Stomach (tissue), 9 donors: ENCODE results near the gene ILDR2. TPM values are rescaled to one million over a fixed set of nuclear protein-coding genes. Genes with fewer than 3 reads are reported as not detected.

ENCODE experiments used
- DNase-seq, 2 donors: peaks; one replicate each; pipeline versions ENCODE4 v3.0.0 to v3.0.0-alpha.2; 2013 to 2019
- H3K27ac ChIP-seq, 5 donors: fragments of 200-600 bp in 4 of 5; sonication (generic) in 4 of 5; one replicate each; pipeline ENCODE4 v1.5.1; 2013 to 2019; ENCODE audit warnings: mild to moderate bottlenecking in 1 of 5, moderate library complexity in 1 of 5
- H3K27me3 ChIP-seq, 3 donors: fragments of 200-600 bp; sonication (generic); one replicate each; pipeline ENCODE4 v1.5.1; 2017 to 2019; ENCODE audit warnings: mixed run types in 1 of 3
- H3K36me3 ChIP-seq, 4 donors: fragments of 200-600 bp; sonication (generic); 1 replicate in 3 of 4; 2 replicates in 1 of 4; pipeline ENCODE4 v1.5.1; 2016 to 2019
- H3K4me1 ChIP-seq, 4 donors: fragments of 200-600 bp; sonication (generic); one replicate each; pipeline ENCODE4 v1.5.1; 2016 to 2019
- H3K4me3 ChIP-seq, 4 donors: fragments of 200-600 bp; sonication (generic) in 3 of 4; one replicate each; pipeline ENCODE4 v1.5.1; 2016 to 2019; ENCODE audit warnings: mild to moderate bottlenecking in 1 of 4
- H3K9me3 ChIP-seq, 4 donors: fragments of 200-600 bp; sonication (generic); one replicate each; pipeline ENCODE4 v1.5.1; 2016 to 2019
- CTCF ChIP-seq, 7 experiments: fragments of 450-650 bp in 4 of 7; fragments of 200-600 bp in 3 of 7; sonication (generic) in 3 of 7; IDR thresholded peaks; one replicate each; pipeline ENCODE4 v1.5.1; 2016 to 2019; ENCODE audit warnings: antibody characterized with exemption in 7 of 7, control low read depth in 2 of 7, mild to moderate bottlenecking in 1 of 7
- EP300 ChIP-seq: sonication (generic); formaldehyde crosslinking; IDR thresholded peaks from one replicate; pipeline ENCODE4 v1.6.1; 2017; ENCODE audit warnings: antibody characterized with exemption
- POLR2A ChIP-seq, 4 donors: fragments of 450-650 bp; IDR thresholded peaks; one replicate each; pipeline ENCODE4 v1.6.1; 2016; ENCODE audit warnings: antibody characterized with exemption in 4 of 4, control low read depth in 2 of 4, mild to moderate bottlenecking in 1 of 4, moderate library complexity in 1 of 4
- POLR2AphosphoS5 ChIP-seq, 3 donors: sonication (generic); formaldehyde crosslinking; IDR thresholded peaks; one replicate each; pipeline ENCODE4 v1.6.1; 2016; ENCODE audit warnings: antibody characterized with exemption in 3 of 3
- WGBS, 5 donors: extraction: QIAGEN DNeasy Blood & Tissue Kit in 3 of 5; methylation state at CpG; one replicate each; pipeline versions ENCODE4 v1.1.5 to v1.1.7; 2013 to 2018; 5-methylcytosine and 5-hydroxymethylcytosine counted together
- intact Hi-C: fragments of 100-400 bp; cut with DNase I; formaldehyde crosslinking; loops from one replicate; pipeline ENCODE4 v1.15.1; 2023; ENCODE audit warnings: low total_unique reads
- polyA plus RNA-seq, 3 donors: library from polyadenylated mRNA; stranded (reverse); fragments of 200-250 nt; gene quantifications; one replicate each; pipeline ENCODE4 v1.2.3, GENCODE V29; 2013
- total RNA-seq, 5 donors: library from RNA; depleted of rRNA; stranded (reverse); fragments of >200 nt; gene quantifications; one replicate each; pipeline versions ENCODE4 v1.1.0 to v1.2.3, GENCODE V29; 2014 to 2016
- donor health status: healthy with polysubstance abuse.
- donor health status: Bipolar disorder and iron deficiency.
- donor health status: healthy.

Gene ILDR2
- total and polyA plus RNA-seq, 8 donors, result under 0.01 to 0.92 (median 0.14) TPM; not detected in 2

GRCh38 chr1:166999075-166999474 lies 23.7 kb upstream of the ILDR2 start:
- H3K4me1 ChIP-seq, result no peaks in the 10 kb centered on the region
- intact Hi-C loops, result no loop called here
- DNase-seq, result no peak
- H3K9me3 ChIP-seq, result peaks cover 0 to 11% (median 0%) of the 10 kb centered on the region in 4 donors
- no peak overlapping the region for H3K4me3 ChIP-seq
- TF ChIP-seq EP300 (no peak), POLR2A (IDR thresholded peaks at IDR 0.05) (no peak), CTCF (IDR thresholded peaks at IDR 0.05) (no peak), POLR2AphosphoS5 (IDR thresholded peaks at IDR 0.05) (no peak)
- H3K27ac ChIP-seq, result no peak overlapping the region
- H3K27me3 ChIP-seq, result peaks cover 0 to 4% (median 0%) of the 10 kb centered on the region in 3 donors
- no peaks in the 10 kb centered on the region for H3K36me3 ChIP-seq
- 25 to 60% (median 40%) methylated on average over 1 of the region's 1 CpG for WGBS, 5 donors

GRCh38 chr1:166988974-166989515 lies 13.7 kb upstream of the ILDR2 start, which contains the start of gene MAEL:
TSS of gene MAEL (plus strand) at chr1:166989280. CDS start at chr1:166989353, 73 bp downstream.
- intact Hi-C loops, result no loop called here
- Histone ChIP-seq H3K9me3 (no peaks in the 10 kb centered on the region), H3K27ac (no peak within 1 kb of the TSS), H3K4me3 (no peak within 1 kb of the TSS), H3K27me3 (peaks cover 0 to 8% (median 0%) of the 10 kb centered on the region in 3 donors), H3K4me1 (no peaks in the 10 kb centered on the region), H3K36me3 (no peaks in the 10 kb centered on the region)
- TF ChIP-seq POLR2AphosphoS5 (IDR thresholded peaks at IDR 0.05), result no peak
- TF ChIP-seq POLR2A (IDR thresholded peaks at IDR 0.05), result no peak
- TF ChIP-seq CTCF (IDR thresholded peaks at IDR 0.05), result no peak
- no peak for TF ChIP-seq EP300
- 88 to 91% (median 91%) methylated on average over 38 to 45 of the region's 45 CpGs for WGBS, 5 donors
- no peak for DNase-seq

GRCh38 chr1:166981589-166981988 lies 6.2 kb upstream of the ILDR2 start:
- intact Hi-C loops, result no loop called here
- TF ChIP-seq EP300 (no peak), POLR2AphosphoS5 (IDR thresholded peaks at IDR 0.05) (no peak), CTCF (IDR thresholded peaks at IDR 0.05) (no peak), POLR2A (IDR thresholded peaks at IDR 0.05) (no peak)

GRCh38 chr1:166980818-166981217 lies 5.5 kb upstream of the ILDR2 start:
- no peak overlapping the region for H3K4me3 ChIP-seq
- intact Hi-C loops, result no loop called here
- DNase-seq, result no peak
- no peak overlapping the region for H3K27ac ChIP-seq
- no peak for TF ChIP-seq POLR2AphosphoS5 (IDR thresholded peaks at IDR 0.05)
- TF ChIP-seq EP300, result no peak
- no peak for TF ChIP-seq CTCF (IDR thresholded peaks at IDR 0.05)
- no peak for TF ChIP-seq POLR2A (IDR thresholded peaks at IDR 0.05)
- H3K27me3 ChIP-seq, result peaks cover 0 to 2% (median 0%) of the 10 kb centered on the region in 3 donors
- no peaks in the 10 kb centered on the region for H3K9me3 ChIP-seq
- WGBS, 5 donors, result 83 to 91% (median 89%) methylated on average over 3 of the region's 3 CpGs
- H3K36me3 ChIP-seq, result no peaks in the 10 kb centered on the region
- H3K4me1 ChIP-seq, result peaks cover 0 to 8% (median 2%) of the 10 kb centered on the region in 4 donors

More at GRCh38 chr1:166981589-166981988, 6.2 kb upstream of the ILDR2 start:
- Histone ChIP-seq H3K27me3 (no peaks in the 10 kb centered on the region), H3K9me3 (no peaks in the 10 kb centered on the region), H3K4me3 (no peak overlapping the region), H3K27ac (no peak overlapping the region), H3K36me3 (no peaks in the 10 kb centered on the region), H3K4me1 (no peaks in the 10 kb centered on the region)
- 57 to 100% (median 93%) methylated on average over 1 of the region's 1 CpG for WGBS, 5 donors
- DNase-seq, result no peak
